IPS-20b (cell line): Measurements from ENCODE around the gene TFG.

Source experiments
- H3K27ac ChIP-seq: one replicate; pipeline ENCODE4 v1.5.1; 2013; ENCODE audit warnings: low read length
- H3K27me3 ChIP-seq: 2 replicates; pipeline ENCODE4 v1.6.1; 2013; ENCODE audit warnings: mild to moderate bottlenecking, low read length, inconsistent platforms; ENCODE audit not compliant: insufficient read depth
- H3K36me3 ChIP-seq: 2 replicates; pipeline ENCODE4 v1.6.1; 2013; ENCODE audit warnings: low read depth, mild to moderate bottlenecking, inconsistent platforms, low read length, moderate library complexity; ENCODE audit not compliant: insufficient read depth
- H3K4me1 ChIP-seq: 2 replicates; pipeline ENCODE4 v1.6.1; 2013; ENCODE audit warnings: mild to moderate bottlenecking, control low read depth, inconsistent platforms, low read length, moderate library complexity; ENCODE audit not compliant: insufficient read depth
- H3K4me3 ChIP-seq: 2 replicates; pipeline ENCODE4 v1.5.1; 2013; ENCODE audit warnings: mild to moderate bottlenecking, low read length, inconsistent platforms
- H3K9ac ChIP-seq: 2 replicates; pipeline ENCODE4 v1.6.1; 2013; ENCODE audit warnings: low read depth, mild to moderate bottlenecking, inconsistent platforms, low read length, moderate library complexity
- H3K9me3 ChIP-seq: 2 replicates; pipeline ENCODE4 v1.6.1; 2013; ENCODE audit warnings: mild to moderate bottlenecking, low read depth, low read length, inconsistent platforms; ENCODE audit not compliant: insufficient read depth

Gene TFG

DNA sequence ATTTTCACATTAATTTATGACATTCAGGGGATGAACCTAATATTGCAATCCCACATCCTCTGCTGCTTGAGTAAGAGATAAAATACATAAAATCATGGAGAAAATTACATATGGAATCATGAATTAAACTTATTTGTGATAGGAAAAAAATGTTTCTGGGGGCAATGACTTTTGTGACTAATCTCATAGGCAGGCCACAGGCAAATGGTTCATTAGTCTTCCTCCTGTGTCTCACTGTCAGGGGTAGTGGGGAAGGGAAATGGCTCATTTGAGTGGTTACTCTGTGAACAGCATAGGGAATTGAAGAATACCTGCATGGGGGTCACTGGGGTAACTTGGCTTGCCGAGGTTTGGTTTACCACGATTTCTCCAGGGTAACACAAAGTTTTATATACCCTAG, 72.0 kb downstream of the TFG start:
- peaks cover 3% of the 10 kb centered on the region; the same call in 1 of the 2 replicates for H3K9me3 ChIP-seq
- no peaks in the 10 kb centered on the region for H3K36me3 ChIP-seq
- no peak overlapping the region for H3K4me3 ChIP-seq
- H3K27me3 ChIP-seq, result no peaks in the 10 kb centered on the region
- H3K27ac ChIP-seq, result no peak overlapping the region
- no peak overlapping the region for H3K9ac ChIP-seq
- H3K4me1 ChIP-seq, result no peaks in the 10 kb centered on the region

DNA sequence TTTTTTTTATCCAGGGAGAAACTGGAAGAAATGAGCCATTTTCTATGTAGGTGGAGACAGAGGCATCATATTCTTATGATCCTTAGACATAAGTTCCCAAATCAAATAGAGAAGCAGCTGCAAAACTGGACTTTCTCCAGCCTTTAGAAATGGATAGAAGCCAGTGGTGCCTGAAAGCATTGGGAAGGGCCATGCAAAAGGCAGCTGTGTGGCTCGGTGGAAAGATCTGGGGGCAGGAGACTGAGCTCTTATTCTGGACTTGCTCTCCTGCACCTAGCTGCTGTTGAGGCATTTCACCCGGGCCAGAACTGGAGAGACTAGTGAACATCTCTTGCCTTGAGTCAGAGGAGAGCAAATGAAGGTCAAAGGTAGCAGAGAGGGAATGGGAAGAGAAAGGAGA, 73.1 kb downstream of the TFG start:
- Histone ChIP-seq H3K27me3 (no peaks in the 10 kb centered on the region), H3K36me3 (no peaks in the 10 kb centered on the region), H3K4me1 (no peaks in the 10 kb centered on the region), H3K4me3 (no peak overlapping the region), H3K9me3 (peaks cover 3% of the 10 kb centered on the region; the same call in 1 of the 2 replicates), H3K9ac (no peak overlapping the region), H3K27ac (no peak overlapping the region)

DNA sequence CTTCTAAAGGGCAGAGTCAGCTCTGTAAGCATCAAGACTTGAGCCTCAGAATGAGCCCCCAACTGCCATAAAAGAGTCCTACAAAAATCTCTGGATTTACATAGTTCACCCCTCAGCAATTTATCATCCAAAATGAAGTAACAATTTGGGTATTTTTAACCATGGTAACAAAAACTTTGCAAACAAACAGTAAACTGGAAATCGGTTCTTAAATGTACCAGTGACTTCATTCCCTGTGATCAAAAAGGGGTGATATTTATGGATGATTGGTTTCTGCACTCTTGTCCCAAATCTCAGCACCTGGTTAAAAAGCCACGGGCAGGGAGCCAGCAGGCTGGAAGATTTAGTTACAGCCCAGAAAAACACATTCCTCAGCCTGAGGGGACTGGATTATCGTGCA, 73.6 kb downstream of the TFG start:
- H3K36me3 ChIP-seq, result no peaks in the 10 kb centered on the region
- H3K9ac ChIP-seq, result no peak overlapping the region
- H3K9me3 ChIP-seq, result peaks cover 3% of the 10 kb centered on the region; the same call in 1 of the 2 replicates

DNA sequence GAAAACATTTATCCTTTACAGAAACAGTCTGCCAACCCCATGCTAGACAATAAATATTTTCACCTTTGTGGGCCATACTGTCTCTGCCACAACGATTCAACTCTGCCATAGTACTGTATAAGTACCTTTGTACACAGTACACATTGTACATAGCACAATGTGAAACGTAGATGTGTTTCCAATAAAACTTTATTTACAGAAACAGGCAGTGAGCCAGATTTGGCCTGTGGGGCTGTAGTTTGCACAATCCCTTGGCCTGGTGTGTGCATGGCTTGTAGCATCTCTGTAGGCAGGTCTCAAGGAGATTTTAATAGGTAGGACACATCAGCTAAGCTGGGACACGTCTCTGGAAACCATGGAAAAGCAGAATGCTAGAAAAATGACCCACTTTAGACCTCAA, 74.3 kb downstream of the TFG start:
- Histone ChIP-seq H3K27me3 (no peaks in the 10 kb centered on the region), H3K4me1 (no peaks in the 10 kb centered on the region)

More for the DNA sequence above, 73.6 kb downstream of the TFG start:
- Histone ChIP-seq H3K27ac (no peak overlapping the region), H3K4me3 (no peak overlapping the region), H3K27me3 (no peaks in the 10 kb centered on the region), H3K4me1 (no peaks in the 10 kb centered on the region)

GRCh38 chr3:100789579-100789978, 80.3 kb downstream of the TFG start:
- H3K4me3 ChIP-seq, result no peak overlapping the region
- no peaks in the 10 kb centered on the region for H3K27me3 ChIP-seq
- peaks cover 3% of the 10 kb centered on the region; the same call in 1 of the 2 replicates for H3K9me3 ChIP-seq
- no peak overlapping the region for H3K9ac ChIP-seq
- no peaks in the 10 kb centered on the region for H3K4me1 ChIP-seq
- H3K27ac ChIP-seq, result no peak overlapping the region
- H3K36me3 ChIP-seq, result no peaks in the 10 kb centered on the region

More for the DNA sequence above, 74.3 kb downstream of the TFG start:
- no peaks in the 10 kb centered on the region for H3K36me3 ChIP-seq
- H3K9ac ChIP-seq, result no peak overlapping the region
- peaks cover 3% of the 10 kb centered on the region; the same call in 1 of the 2 replicates for H3K9me3 ChIP-seq
- H3K27ac ChIP-seq, result no peak overlapping the region
- H3K4me3 ChIP-seq, result no peak overlapping the region

DNA sequence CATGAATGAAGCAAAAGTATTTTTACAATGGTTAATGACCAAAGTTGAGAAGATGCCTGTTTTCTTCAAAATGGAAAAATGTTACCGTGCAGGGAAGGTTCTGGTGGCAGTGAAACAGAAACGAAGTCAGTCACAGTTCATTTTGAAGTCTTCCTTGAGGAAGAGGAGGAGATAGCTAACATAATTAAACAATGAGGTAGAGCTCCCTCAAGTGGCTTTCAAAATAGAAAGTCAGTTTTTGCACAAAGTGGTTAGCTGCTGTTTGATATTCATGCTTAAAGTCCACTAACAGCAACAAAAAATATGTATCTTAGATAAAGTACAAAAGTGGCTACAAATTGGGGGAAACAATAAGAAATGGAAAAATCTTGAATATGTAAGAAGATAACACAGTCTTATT, 87.3 kb downstream of the TFG start:
- H3K9ac ChIP-seq, result no peak overlapping the region

DNA sequence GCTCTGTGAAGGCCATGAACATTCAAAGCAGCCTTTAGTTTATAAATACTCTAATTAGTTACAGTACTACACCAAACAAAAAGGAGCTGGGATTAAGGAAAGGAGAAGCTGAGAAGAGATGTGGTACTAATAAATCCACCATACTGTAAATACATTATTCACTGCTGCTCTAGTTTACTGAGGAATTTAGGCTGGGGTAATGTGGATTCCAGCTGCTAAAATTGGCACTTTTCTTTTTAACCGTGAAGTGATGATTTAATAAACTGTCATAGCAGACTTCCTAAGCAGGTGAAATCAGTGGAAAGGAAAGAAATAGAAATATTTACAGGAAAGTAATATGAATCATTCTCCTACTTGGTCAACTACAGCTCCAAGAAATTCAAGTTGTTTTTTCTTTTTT, 88.7 kb downstream of the TFG start:
- H3K27me3 ChIP-seq, result no peaks in the 10 kb centered on the region
- no peaks in the 10 kb centered on the region for H3K4me1 ChIP-seq
- H3K27ac ChIP-seq, result no peak overlapping the region
- H3K9ac ChIP-seq, result no peak overlapping the region
- no peaks in the 10 kb centered on the region for H3K36me3 ChIP-seq
- H3K4me3 ChIP-seq, result no peak overlapping the region
- H3K9me3 ChIP-seq, result no peaks in the 10 kb centered on the region

More for the DNA sequence above, 87.3 kb downstream of the TFG start:
- no peaks in the 10 kb centered on the region for H3K4me1 ChIP-seq
- no peaks in the 10 kb centered on the region for H3K36me3 ChIP-seq
- no peak overlapping the region for H3K4me3 ChIP-seq
- no peaks in the 10 kb centered on the region for H3K27me3 ChIP-seq
- no peak overlapping the region for H3K27ac ChIP-seq
- no peaks in the 10 kb centered on the region for H3K9me3 ChIP-seq
